Subcutaneous abdominal adipose tissue (tissue), 5 donors: ENCODE results near the gene COG1.
"Not testable (repeated sequence)": the region's sequence is repeated elsewhere in the genome, so short reads cannot be mapped to it uniquely, and the experiment has no call there.

ENCODE experiments used
- H3K27ac ChIP-seq: one replicate; pipeline ENCODE4 v1.7.0; 2013; ENCODE audit warnings: low read depth, mild to moderate bottlenecking, inconsistent platforms, low read length, moderate library complexity
- H3K27me3 ChIP-seq, 5 donors: one replicate each; pipeline ENCODE4 v1.7.0; 2013; ENCODE audit warnings: low read length in 5 of 5, inconsistent platforms in 1 of 5; ENCODE audit not compliant: control insufficient read depth in 5 of 5, insufficient read depth in 4 of 5
- H3K36me3 ChIP-seq, 5 donors: one replicate each; pipeline ENCODE4 v1.7.0; 2013; ENCODE audit warnings: low read length in 5 of 5; ENCODE audit not compliant: control insufficient read depth in 5 of 5, insufficient read depth in 5 of 5
- H3K4me1 ChIP-seq, 5 donors: one replicate each; pipeline ENCODE4 v1.7.0; 2013; ENCODE audit warnings: low read length in 5 of 5, mild to moderate bottlenecking in 3 of 5, moderate library complexity in 1 of 5; ENCODE audit not compliant: control insufficient read depth in 5 of 5, insufficient read depth in 5 of 5
- H3K4me3 ChIP-seq, 5 donors: one replicate each; pipeline ENCODE4 v1.7.0; 2013; ENCODE audit warnings: low read length in 5 of 5, low read depth in 1 of 5
- H3K9ac ChIP-seq, 5 donors: one replicate each; pipeline ENCODE4 v1.7.0; 2013; ENCODE audit warnings: low read length in 5 of 5, mild to moderate bottlenecking in 4 of 5, moderate library complexity in 3 of 5
- H3K9me3 ChIP-seq, 5 donors: one replicate each; pipeline ENCODE4 v1.7.0; 2013; ENCODE audit warnings: low read length in 5 of 5; ENCODE audit not compliant: control insufficient read depth in 5 of 5
- donor health status: healthy.
- donor health status: healthy.
- donor health status: healthy.
- donor health status: healthy.
- donor health status: healthy.

Gene COG1, protein sequence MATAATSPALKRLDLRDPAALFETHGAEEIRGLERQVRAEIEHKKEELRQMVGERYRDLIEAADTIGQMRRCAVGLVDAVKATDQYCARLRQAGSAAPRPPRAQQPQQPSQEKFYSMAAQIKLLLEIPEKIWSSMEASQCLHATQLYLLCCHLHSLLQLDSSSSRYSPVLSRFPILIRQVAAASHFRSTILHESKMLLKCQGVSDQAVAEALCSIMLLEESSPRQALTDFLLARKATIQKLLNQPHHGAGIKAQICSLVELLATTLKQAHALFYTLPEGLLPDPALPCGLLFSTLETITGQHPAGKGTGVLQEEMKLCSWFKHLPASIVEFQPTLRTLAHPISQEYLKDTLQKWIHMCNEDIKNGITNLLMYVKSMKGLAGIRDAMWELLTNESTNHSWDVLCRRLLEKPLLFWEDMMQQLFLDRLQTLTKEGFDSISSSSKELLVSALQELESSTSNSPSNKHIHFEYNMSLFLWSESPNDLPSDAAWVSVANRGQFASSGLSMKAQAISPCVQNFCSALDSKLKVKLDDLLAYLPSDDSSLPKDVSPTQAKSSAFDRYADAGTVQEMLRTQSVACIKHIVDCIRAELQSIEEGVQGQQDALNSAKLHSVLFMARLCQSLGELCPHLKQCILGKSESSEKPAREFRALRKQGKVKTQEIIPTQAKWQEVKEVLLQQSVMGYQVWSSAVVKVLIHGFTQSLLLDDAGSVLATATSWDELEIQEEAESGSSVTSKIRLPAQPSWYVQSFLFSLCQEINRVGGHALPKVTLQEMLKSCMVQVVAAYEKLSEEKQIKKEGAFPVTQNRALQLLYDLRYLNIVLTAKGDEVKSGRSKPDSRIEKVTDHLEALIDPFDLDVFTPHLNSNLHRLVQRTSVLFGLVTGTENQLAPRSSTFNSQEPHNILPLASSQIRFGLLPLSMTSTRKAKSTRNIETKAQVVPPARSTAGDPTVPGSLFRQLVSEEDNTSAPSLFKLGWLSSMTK

DNA sequence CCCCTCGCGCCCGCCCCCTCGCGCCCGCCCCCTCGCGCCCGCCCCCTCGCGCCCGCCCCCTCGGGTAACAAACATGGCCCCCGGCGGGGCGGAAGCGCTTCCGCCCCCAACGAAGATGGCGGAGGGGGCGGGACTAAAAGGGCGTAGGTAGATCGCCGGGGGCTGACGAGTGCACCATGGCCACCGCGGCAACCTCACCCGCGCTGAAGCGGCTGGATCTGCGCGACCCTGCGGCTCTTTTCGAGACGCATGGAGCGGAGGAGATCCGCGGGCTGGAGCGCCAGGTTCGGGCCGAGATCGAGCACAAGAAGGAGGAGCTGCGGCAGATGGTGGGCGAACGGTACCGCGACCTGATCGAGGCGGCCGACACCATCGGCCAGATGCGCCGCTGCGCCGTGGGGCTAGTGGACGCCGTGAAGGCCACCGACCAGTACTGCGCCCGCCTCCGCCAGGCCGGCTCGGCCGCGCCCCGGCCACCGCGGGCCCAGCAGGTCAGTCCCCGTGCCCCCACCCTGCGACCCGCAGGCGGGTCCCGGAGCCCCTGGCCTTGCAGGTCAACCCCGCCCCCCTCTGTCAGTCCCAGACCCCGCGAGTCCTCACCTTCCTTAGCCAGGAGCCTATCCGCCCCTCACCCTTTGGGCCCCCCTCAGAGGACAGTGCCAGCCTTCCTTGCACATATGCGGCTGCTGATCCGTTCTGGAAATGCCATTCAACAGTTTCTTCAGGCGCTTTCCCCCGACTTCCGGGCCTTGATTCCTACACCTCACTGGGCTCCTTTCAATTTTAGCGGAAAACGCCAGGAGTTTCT lies at the start of gene COG1:
Gene COG1 (plus strand): TSS at position 162 of the 808 bp plus-strand sequence. CDS start 15 bp downstream, at position 177.
- peak within 1 kb of the TSS; percentile 91 to 99 (median 95) for H3K4me3 ChIP-seq
- peaks cover 3 to 19% (median 18%) of the 10 kb centered on the region in 5 donors for H3K36me3 ChIP-seq
- H3K27me3 ChIP-seq = no peaks in the 10 kb centered on the region
- peaks cover 2 to 34% (median 23%) of the 10 kb centered on the region in 5 donors for H3K4me1 ChIP-seq
- peak within 1 kb of the TSS; percentile 80 for H3K27ac ChIP-seq
- H3K9ac ChIP-seq = peak within 1 kb of the TSS; percentile 75 to 95 (median 89)
- H3K9me3 ChIP-seq = no peaks in the 10 kb centered on the region

DNA sequence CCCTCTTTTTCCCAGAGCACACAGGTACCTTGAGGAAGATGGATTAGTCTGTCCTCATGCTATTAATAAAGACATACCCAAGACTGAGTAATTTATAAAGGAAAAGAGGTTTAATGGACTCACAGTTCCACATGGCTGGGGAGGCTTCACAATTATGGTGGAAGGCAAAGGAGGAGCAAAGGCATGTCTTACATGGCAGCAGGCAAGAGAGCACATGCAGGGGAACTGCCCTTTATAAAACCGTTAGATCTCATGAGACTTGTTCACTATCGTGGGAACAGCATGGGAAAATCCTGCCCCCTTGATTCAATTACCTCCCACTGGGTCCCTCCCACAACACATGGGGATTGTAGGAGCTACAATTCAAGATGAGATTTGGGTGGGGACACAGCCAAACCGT lies 48.6 kb upstream of the COG1 start:
- H3K36me3 ChIP-seq, H3K4me1 ChIP-seq, H3K9ac ChIP-seq, H3K4me3 ChIP-seq, H3K27ac ChIP-seq, H3K27me3 ChIP-seq: not testable (repeated sequence)
- H3K9me3 ChIP-seq = peaks cover 0 to 15% (median 5%) of the 10 kb centered on the region in 5 donors

DNA sequence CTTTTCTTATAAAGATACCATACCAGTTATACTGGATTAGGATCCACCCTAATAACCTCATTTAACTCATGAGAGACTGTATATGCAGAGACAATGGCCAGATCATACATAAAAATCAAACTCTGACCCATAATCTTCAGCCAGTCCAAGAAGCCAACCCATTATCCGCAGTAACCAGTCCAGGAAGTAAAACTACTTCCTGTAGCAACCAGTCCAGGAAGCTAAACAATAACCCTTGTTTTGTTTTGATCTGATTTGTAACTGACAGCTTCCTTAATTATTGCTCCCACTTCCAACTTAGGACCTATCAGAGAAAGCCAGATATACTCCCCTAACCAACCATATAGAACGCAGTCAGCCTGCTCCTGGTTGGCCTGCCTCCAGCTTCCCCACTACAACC lies 47.2 kb upstream of the COG1 start:
- Histone ChIP-seq H3K9ac (no peak overlapping the region), H3K27me3 (peaks cover 0 to 2% (median 0%) of the 10 kb centered on the region in 5 donors), H3K36me3 (no peaks in the 10 kb centered on the region), H3K27ac (no peak overlapping the region), H3K4me1 (no peaks in the 10 kb centered on the region), H3K9me3 (peaks cover 0 to 15% (median 5%) of the 10 kb centered on the region in 5 donors), H3K4me3 (peak overlapping the region in 1 of 5 donors; percentile 15)

DNA sequence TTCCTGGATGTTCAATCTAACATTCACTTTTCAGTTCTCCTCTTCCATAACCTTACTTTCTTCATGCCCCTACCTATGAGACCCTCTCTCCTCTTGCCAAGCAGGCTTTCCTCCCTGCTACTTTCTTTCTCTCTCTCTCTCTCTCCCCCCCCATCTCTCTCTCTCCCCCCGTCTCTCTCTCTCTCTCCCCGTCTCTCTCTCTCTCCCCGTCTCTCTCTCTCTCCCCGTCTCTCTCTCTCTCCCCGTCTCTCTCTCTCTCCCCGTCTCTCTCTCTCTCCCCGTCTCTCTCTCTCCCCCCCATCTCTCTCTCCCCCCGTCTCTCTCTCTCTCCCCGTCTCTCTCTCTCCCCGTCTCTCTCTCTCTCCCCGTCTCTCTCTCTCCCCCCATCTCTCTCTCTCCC lies 45.1 kb upstream of the COG1 start:
- not testable (repeated sequence) for H3K27ac ChIP-seq, H3K36me3 ChIP-seq, H3K4me1 ChIP-seq, H3K27me3 ChIP-seq, H3K9ac ChIP-seq
- H3K4me3 ChIP-seq = peak overlapping the region in 1 of 5 donors; percentile 15
- H3K9me3 ChIP-seq = peaks cover 0 to 15% (median 5%) of the 10 kb centered on the region in 5 donors

DNA sequence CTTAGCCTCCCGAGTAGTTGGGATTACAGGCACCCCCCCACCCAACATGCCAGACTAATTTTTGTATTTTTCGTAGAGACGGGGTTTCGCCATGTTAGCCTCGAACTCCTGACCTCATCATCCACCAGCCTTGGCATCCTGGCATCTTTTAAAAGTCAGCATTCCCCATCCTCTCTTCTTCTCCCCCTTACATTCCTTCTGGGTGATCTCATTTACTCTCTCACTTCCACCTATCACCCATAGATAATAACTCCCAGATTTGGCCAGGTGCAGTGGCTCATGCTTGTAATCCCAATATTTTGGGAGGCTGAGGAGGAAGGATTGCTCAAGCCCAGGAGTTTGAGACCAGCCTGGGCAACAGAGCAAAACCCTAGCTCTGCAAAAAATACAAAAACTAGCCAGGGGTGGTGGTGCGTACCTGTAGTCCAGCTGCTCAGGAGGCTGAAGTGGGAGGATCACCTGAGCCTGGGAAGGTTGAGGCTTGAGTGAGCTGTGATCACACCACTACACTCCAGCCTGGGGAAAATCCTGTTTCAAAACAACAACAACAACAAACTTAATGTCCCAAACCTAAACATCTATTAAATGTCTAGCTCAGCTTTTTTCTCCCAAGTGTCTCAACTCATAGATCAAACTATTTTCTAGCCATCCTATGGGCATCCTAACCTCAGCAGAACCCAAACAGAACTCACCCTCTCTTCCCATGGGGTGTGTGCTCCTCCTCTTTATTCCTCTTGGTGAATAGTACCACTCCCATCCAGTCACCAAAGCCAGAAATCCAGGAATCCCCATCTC lies 44.1 kb upstream of the COG1 start:
- no peak overlapping the region for H3K9ac ChIP-seq
- no peak overlapping the region for H3K27ac ChIP-seq
- H3K36me3 ChIP-seq = no peaks in the 10 kb centered on the region
- H3K4me1 ChIP-seq = no peaks in the 10 kb centered on the region
- peaks cover 0 to 2% (median 0%) of the 10 kb centered on the region in 5 donors for H3K27me3 ChIP-seq
- no peak overlapping the region for H3K4me3 ChIP-seq
- H3K9me3 ChIP-seq = peaks cover 0 to 15% (median 5%) of the 10 kb centered on the region in 5 donors

DNA sequence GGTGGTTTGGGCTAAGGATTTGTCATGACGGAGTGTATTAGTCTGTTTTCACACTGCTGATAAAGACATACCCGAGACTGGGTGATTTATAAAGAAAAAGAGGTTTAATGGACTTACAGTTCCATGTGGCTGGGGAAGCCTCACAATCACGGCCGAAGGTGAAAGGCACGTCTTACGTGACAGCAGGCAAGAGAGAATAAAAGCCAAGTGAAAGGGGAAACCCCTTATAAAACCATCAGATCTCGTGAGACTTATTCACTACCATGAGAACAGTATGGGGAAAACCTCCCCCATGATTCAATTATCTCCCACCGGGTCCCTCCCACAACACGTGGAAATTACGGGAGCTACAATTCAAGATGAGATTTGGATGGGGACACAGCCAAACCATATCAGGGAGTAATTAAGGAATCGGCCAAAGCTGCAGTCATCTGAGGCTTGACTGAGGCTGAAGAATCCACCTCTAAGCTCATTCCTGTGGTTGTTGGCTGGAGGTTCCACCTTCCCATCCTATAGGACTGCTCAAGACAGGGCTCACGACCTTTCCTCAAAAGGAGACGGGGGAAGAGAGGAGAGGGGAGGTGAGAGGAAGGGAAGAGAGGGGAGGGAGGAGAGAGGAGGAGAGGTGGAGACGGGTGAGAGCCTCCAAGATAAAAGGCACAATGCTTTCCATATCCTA lies 42.1 kb upstream of the COG1 start:
- H3K36me3 ChIP-seq, H3K27me3 ChIP-seq, H3K9ac ChIP-seq, H3K4me3 ChIP-seq, H3K9me3 ChIP-seq, H3K27ac ChIP-seq, H3K4me1 ChIP-seq: not testable (repeated sequence)

DNA sequence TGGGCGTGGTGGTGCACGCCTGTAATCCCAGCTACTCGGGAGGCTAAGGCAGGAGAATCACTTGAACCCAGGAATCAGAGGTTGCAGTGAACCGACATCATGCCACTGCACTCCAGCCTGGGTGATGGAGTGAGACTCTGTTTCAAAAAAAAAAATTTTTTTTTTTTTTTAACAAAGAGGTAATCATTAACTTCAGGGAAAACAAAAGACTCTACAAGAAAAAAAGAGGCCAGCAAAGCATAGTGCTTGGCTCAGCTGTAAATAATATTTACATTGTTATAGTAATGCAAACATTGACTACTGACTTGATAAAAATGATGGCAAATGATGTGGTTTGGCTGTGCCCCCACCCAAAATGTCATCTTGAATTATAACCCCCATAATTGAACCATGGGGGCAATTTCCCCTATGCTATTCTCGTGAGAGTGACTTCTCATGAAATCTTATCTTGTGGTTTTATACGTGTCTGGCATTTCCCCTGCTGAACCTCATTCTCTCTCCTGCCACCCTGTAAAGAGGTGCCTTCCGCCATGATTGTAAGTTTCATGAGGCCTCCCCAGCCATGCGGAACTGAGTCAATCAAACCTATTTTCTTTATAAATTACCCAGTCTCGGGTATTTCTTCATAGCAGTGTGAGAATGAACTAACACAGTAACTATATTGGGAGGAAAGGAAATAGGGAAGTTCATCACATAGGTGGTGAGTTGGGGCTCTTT lies 40.8 kb upstream of the COG1 start:
- H3K27me3 ChIP-seq = peaks cover 0 to 2% (median 0%) of the 10 kb centered on the region in 5 donors
- no peak overlapping the region for H3K9ac ChIP-seq
- H3K4me1 ChIP-seq = peaks cover 6 to 13% (median 12%) of the 10 kb centered on the region in 5 donors
- no peaks in the 10 kb centered on the region for H3K36me3 ChIP-seq
- H3K9me3 ChIP-seq = no peaks in the 10 kb centered on the region
- no peak overlapping the region for H3K27ac ChIP-seq
- H3K4me3 ChIP-seq = no peak overlapping the region

DNA sequence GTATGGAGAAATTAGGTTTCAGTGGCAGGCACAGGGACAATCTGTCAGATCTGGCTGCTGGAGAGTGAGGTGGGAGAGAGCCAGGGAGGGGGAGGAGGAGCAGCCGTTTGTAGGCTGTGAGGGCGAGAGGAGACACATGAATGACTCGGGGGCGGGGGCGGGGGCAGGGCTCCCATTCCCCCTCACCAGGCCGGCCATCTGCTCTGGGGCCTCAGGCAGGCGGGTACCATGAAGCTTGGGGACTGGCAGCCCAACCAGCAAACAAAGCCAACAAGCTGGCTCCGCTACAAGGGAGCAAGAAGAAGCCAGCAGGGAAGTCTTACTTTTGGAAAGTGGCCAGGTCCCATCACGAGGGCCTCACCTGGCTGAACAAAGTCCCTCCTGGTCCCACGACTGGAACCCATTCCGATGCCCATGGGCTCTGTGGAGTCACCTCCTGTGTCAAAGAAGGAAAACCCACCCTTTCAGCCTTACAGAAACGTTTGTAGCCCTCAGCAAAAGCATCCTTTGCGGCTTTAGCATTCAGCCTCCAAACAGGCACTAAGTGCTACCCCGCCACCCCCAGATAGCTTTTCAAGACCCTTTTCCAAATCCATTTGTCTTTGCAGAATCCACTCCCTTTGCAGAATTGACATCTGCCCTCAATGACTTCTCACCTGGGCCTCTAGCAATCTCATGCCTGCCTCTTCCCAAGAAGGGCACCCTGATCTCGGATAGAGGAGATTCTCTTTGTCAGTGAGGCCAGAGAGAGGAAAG lies 37.3 kb upstream of the COG1 start:
- H3K9ac ChIP-seq = no peak overlapping the region

More for the DNA sequence above, 37.3 kb upstream of the COG1 start:
- H3K4me3 ChIP-seq = no peak overlapping the region
- no peaks in the 10 kb centered on the region for H3K36me3 ChIP-seq
- peaks cover 0 to 5% (median 0%) of the 10 kb centered on the region in 5 donors for H3K27me3 ChIP-seq
- no peak overlapping the region for H3K27ac ChIP-seq
- peaks cover 6 to 29% (median 19%) of the 10 kb centered on the region in 5 donors for H3K4me1 ChIP-seq
- no peaks in the 10 kb centered on the region for H3K9me3 ChIP-seq
